GM15510 (cell line): ENCODE data around the gene KCTD15.

Source experiments
- POLR2A ChIP-seq: IDR thresholded peaks from 3 replicates; pipeline ENCODE4 v1.6.1; 2011; ENCODE audit warnings: borderline replicate concordance; ENCODE audit not compliant: insufficient read length; ENCODE audit errors: extremely low read depth

The KCTD15 gene

GRCh38 chr19:33766623-33767022, 30.0 kb upstream of the KCTD15 start:
- TF ChIP-seq POLR2A = no peak

- TF ChIP-seq POLR2A = no peak
These were observed 28.7 kb upstream of the KCTD15 start for GRCh38 chr19:33767898-33768413.

- TF ChIP-seq POLR2A = no peak
These were observed 27.5 kb upstream of the KCTD15 start for GRCh38 chr19:33769208-33769607.

DNA sequence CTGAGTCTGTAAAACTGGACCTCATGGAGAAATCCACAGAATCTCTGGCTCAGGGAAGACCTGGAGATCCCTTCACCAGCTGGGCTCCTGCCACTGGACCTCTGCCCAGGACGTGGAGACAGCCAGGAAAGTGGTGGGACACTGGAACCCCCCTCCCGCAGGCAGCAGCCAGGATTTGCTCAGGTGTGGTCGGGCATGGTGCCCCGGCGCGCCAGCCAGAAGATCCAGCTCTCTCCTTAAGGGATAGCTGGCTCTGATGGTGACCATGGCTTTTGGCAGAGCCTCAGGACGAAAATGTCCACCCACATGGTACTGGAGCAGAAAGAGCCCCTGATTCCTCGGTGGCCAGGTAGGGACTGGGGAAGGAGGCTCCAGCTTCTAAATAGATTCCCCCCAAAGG, 26.6 kb upstream of the KCTD15 start:
- TF ChIP-seq POLR2A = no peak

DNA sequence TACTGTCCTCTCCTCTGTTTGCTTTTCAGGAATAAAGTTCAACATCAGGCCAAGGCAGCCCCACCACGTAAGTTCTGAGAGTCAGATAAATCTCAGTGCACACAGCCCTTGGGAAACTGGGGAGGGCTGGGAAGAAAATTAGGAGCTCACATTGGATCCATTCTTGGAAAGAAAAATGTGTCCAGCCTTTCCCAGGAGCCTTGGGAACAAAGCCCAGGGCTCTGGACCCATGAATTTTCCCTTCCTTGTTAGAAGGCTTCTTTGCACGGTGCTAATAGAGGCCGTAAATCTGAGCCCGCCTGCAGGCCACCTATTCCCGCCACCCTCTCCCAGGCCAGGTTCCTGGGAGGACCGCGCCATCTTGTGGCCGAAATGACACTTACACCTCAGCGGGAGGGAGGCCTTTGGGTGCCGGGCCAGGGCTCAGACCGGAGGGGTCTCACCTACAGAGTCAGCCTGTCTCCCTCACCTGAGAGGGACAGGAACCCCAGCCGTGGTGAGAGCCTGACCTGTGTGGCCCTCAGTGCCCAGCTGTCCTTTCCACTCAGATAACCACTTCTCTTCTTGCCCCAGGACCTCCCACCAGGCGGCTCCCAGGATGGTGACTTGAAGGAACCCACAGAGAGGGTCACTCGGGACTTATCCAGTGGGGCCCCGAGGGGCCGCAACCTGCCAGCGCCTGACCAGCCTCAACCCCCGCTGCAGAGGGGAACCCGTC, 25.1 kb upstream of the KCTD15 start:
- no peak for TF ChIP-seq POLR2A

DNA sequence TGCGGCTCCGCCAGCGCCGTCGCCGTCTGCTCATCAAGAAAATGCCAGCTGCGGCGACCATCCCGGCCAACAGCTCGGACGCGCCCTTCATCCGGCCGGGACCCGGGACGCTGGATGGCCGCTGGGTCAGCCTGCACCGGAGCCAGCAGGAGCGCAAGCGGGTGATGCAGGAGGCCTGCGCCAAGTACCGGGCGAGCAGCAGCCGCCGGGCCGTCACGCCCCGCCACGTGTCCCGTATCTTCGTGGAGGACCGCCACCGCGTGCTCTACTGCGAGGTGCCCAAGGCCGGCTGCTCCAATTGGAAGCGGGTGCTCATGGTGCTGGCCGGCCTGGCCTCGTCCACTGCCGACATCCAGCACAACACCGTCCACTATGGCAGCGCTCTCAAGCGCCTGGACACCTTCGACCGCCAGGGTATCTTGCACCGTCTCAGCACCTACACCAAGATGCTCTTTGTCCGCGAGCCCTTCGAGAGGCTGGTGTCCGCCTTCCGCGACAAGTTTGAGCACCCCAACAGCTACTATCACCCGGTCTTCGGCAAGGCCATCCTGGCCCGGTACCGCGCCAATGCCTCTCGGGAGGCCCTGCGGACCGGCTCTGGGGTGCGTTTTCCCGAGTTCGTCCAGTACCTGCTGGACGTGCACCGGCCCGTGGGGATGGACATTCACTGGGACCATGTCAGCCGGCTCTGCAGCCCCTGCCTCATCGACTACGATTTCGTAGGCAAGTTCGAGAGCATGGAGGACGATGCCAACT, 24.4 kb upstream of the KCTD15 start:
- TF ChIP-seq POLR2A = no peak

DNA sequence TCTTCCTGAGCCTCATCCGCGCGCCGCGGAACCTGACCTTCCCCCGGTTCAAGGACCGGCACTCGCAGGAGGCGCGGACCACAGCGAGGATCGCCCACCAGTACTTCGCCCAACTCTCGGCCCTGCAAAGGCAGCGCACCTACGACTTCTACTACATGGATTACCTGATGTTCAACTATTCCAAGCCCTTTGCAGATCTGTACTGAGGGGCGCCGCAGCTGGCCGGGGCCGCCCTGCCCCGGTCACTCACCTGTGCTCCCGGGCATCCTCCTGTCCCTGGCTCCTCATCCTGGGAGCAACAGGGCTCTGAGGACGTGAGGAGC, 23.9 kb upstream of the KCTD15 start:
- TF ChIP-seq POLR2A = no peak

DNA sequence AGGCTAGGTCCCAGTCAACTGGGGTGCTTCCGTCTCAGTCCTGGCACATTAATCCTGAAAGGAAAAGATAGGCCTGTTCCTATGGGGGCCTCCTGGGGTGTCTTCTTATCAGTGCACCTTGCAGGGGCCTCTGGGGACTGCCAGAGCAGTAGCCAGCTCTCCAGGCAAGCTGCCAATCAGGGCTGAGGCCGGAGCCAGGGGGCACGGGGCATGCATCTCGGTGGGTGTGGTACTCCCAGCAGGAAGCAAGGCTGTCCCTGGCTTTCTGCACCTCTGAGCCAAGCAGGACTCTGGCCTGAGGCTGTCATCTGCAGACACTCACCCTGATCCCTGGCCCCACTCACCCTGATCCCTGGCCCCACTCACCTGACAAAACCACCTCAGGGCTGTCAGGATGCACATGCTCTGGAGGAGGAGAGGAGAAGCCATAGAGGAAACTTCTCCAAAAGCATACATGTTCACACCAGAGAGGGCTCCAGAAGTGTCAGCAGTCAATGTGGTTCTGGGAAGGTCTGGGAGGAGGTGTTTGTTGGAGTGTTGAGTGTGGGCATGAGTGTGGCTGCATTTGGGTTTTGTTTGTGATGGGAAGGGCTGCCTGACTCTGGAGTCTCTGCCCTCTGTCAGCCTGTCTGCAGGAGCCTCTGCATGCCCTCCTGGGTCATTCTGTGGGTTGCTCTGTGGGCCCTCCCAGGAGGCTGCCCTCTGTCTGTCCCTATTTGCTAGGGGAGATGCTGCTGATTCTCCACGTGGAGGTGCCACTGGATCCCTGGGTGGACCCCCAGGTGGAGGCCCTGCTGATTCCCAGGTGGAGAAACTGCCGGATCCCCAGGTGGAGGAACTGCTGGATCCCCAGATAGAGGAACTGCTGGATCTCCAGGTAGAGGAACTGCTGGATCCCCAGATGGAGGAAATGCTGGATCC, 22.7 kb upstream of the KCTD15 start:
- no peak for TF ChIP-seq POLR2A

GRCh38 chr19:33774751-33775150, 21.9 kb upstream of the KCTD15 start:
- no peak for TF ChIP-seq POLR2A

- TF ChIP-seq POLR2A = no peak
These were observed 20.8 kb upstream of the KCTD15 start for GRCh38 chr19:33775731-33776487.

DNA sequence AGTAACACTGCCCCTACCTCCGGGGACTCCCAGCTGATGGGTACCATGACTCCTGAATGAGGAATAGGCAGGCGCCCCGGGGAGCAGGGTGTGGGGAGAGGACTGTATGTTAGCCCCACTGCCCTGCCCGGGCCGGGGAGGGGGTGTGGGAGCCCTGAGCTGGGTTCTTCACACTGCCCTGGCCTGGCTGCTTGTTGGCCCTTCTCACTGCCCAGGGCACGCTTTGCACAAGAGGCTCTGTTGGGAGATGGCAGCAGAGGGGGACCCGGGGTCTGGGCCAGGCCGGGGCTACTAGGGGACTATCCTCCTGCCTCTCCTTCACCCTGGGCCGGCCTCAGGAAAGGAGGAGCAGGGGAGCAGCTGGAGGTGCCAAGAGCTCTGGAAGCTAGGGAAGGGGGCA, 19.3 kb upstream of the KCTD15 start:
- TF ChIP-seq POLR2A = no peak

DNA sequence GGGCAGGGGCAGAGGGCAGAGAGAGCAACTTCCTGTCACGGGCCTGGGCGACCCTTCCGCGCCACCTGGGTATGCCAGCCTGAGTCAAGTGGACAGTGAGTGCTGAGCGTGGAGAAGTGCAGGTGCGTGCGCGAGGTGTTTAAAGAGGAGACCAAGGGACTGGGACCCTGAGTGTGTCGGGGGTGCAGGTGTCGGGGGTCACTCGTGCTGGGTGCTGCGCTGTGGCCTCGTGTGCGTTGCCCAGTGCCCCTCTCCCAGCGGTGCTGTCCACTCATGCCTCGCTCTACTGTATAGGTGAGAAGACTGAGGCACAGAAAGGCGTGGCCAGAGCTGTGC, 18.9 kb upstream of the KCTD15 start:
- no peak for TF ChIP-seq POLR2A

DNA sequence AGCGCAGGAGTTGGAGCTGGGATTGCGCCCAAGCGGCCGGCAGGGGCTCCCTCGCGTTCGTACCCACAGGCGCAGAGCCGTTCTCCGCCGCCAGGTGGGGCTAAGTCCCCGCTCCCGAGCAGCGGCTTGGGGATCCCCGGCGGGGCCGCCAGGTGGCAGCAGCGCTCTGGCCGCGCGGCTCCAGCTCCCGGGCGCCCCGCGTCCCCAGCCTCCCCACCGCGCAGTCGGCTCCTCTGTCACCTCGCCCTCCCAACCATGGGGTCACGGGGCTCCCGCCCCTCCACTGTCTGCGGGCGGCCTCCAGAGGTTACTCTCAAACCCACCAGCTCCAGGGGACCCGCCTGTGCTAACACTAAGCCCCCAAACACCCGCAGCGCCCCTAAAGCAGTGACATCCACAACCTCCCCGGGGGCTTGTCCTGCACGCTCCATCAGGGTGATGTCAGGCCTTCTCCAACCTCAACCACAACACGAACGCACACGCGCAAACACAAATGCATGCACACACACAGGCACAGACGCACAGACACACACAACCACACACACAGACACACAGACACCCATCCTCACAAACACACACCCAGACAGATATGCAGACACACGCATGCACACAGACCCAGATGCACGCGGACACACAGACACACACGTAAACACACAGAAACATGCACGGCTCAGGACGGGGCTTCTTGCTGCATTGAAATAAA, 18.4 kb upstream of the KCTD15 start:
- TF ChIP-seq POLR2A = no peak

DNA sequence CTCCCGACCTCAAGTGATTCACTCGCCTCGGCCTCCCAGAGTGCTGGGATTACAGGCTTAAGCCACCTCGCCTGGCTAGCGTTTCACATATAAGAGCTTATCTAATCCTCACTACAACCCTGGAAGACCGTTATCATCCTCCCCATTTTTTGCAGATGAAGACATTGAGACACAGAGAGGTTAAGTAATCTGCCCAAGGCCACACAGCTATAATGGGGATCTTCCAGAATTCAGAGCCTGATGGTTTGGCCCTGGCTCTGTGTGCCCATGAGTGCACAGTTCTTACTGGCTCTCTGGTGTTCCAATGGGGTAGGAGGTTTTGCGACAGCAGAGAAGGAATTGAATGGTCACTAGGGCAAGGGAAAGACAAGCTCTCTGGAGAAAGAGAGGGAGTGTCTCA, 16.8 kb upstream of the KCTD15 start:
- TF ChIP-seq POLR2A = no peak

DNA sequence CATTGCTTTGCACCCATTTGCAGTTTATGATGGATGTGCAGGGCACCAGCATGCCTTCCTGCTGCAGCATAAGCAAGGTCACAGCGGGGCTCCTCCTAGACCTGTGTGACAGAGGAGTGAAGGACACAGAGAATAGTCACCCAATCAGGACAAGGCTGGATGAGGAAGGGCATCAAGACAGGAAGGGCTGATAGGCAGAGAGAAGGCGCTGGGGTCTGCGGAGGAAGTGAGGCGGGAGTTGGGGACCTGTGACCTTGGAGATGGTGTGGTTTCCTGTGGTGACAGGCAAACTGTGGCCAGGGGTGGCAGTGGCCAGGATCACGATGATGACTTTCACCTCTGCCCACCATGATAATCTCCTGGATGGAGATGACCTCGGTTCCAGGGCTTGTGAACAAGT, 16.4 kb upstream of the KCTD15 start:
- TF ChIP-seq POLR2A = no peak

- TF ChIP-seq POLR2A = no peak
These were observed 15.9 kb upstream of the KCTD15 start for GRCh38 chr19:33780746-33781145.
